Omental fat pad (tissue), 4 donors: ENCODE results near the gene SPRYD3. TPM values are rescaled to one million over a fixed set of nuclear protein-coding genes. Genes with fewer than 3 reads are reported as not detected.

Experiments
- ATAC-seq: fragments of 150-250 bp; one replicate; pipeline ENCODE4 v1.9.1; 2016; ENCODE audit warnings: mild to moderate bottlenecking, moderate library complexity; ENCODE audit not compliant: low FRiP score
- DNase-seq: peaks from one replicate; pipeline ENCODE4 v3.0.0-alpha.2; 2019; ENCODE audit warnings: low spot score
- CTCF ChIP-seq, 3 donors: fragments of 450-650 bp; IDR thresholded peaks; one replicate each; pipeline ENCODE4 v1.5.1; 2016 to 2017; ENCODE audit warnings: antibody characterized with exemption in 3 of 3, mild to moderate bottlenecking in 3 of 3, moderate library complexity in 2 of 3
- total RNA-seq, 4 donors: library from RNA; depleted of rRNA; stranded (reverse); fragments of >200 nt; gene quantifications; one replicate each; pipeline ENCODE4 v1.1.0, GENCODE V29; 2016

SPRYD3 gene
- total RNA-seq, 4 donors from 2014 or later: 31.5 to 42.3 (median 36.3) TPM

GRCh38 chr12:53051058-53051880 lies 27.9 kb downstream of the SPRYD3 start:
- peak; percentile 24 for DNase-seq
- ATAC-seq: no peak
- TF ChIP-seq CTCF (IDR thresholded peaks at IDR 0.05): no peak

DNA sequence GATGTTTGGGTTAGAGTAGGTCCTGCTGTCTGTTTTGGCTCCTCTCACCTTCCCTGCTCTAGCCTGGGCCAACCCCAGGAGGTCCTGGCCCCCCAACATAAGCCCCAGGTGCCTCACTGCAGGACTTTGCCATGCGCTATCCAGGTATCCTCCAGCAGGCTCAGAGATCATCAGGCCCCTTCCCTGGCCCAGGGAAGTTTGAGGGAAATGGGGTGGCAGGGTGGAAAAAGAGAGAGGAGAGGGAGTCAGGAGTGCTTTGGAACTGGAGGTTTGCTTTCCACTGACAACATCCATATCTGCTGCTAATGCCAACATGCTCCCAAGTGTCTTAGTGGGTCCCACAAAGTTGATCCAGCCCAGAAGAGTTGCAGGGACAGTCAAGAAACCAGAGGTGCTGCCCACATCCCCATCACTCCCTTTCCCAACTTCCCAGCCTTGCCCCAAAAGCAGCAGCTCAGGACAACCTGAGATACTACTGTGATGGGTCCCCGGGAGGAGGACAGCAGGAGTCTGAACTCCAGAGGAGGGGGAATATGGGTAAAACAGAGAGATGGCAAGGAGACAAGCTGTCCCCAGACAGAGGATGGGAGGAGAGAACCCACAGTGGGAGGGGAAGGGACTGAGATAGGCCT lies 28.6 kb downstream of the SPRYD3 start:
- TF ChIP-seq CTCF (IDR thresholded peaks at IDR 0.05): no peak

DNA sequence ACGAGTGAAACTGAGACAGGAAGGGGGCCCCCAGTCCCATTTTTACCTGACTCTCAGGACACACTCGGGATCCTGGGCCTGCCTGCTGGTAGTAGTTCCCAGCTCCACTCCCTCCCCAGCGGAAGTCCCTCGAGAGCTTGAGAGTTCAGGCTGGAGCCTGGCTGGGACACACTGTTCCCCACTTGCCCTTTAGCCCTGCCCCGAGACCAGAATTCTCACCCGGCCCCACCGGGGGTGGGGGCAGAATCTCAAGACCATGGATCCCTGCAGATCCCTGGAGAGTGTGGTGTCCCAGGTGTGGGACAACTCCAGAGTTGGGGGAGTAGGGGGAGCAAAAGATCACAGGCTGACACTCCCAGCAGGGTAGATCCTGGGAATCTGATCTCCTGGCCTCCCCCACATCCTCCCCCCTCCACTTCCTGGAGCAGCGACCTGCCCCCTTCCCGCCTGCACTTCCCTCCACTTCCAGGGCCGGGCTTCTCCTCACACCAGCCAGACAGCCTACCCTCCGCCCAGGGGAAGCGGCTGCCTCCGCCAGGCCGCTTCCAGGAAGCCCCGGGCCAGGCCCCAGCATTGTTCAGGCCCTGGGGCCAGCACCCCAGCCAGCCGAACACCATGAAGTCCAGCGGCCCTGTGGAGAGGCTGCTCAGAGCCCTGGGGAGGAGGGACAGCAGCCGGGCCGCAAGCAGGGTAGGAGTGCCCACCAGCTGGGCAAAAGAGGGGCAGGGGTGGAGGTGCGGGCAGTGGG lies 29.4 kb downstream of the SPRYD3 start, which contains the start of gene TNS2:
Gene TNS2 (plus strand): TSS at position 495 of the 748 bp plus-strand sequence. CDS start 121 bp downstream, at position 616.
- TF ChIP-seq CTCF (IDR thresholded peaks at IDR 0.05): no peak
- peak; percentile 7 for ATAC-seq
- DNase-seq: no peak

More for the DNA sequence above, 28.6 kb downstream of the SPRYD3 start:
- no peak for ATAC-seq
- no peak for DNase-seq

DNA sequence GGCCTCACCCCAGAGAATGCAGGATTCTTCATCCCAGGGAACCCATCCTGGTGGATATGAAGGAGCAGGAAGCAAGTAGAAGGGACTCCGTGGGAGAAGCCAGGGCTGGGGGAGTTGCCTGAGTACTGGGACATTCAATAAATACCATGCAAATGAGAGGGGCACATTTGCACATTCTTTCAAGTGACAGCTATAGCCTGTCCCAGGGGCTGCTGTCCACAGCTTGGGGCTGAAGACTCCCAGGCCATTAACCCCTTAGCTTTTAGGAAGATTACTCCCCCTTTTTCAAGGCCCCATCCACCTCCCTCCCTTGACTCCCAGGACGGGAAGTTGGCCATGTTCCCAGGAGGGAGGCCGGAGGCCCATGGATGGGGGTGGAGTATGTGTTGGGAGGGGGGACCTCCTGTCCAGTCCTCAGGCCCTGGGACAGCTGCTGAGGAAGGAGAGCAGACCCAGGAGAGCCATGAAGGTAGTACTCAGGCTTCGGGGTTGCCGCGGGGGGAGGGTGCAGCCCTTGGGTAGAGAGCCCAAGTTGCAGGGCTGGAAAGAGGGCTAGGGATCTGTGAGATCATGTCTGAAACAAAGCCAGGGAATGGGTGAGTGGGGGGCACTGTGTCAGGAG lies 30.3 kb downstream of the SPRYD3 start:
- TF ChIP-seq CTCF (IDR thresholded peaks at IDR 0.05): no peak
- DNase-seq (no peak), ATAC-seq (no peak)

GRCh38 chr12:53048033-53048779 lies 31.0 kb downstream of the SPRYD3 start:
- no peak for TF ChIP-seq CTCF (IDR thresholded peaks at IDR 0.05)
- ATAC-seq (no peak), DNase-seq (no peak)
